MCF 10A (cell line): ENCODE results near the gene ABCG1. TPM values are rescaled to one million over a fixed set of nuclear protein-coding genes. Genes with fewer than 3 reads are reported as not detected.
A peak's percentile ranks its signal among the peaks of the same experiment; 100 is the strongest.

Source experiments
- BruUV-seq: library from RNA; stranded (reverse); fragments of 400-500 nt; replicated peaks from 2 replicates; lab custom pipeline; 2021; lab: Mats Ljungman, UMichigan
- CTCF ChIA-PET: fragments of 300-600 bp; sonication (Branson Sonifier 250); formaldehyde crosslinking; extraction: SDS; loops from one replicate; lab custom pipeline; 2021; ENCODE audit warnings: antibody characterized with exemption, inconsistent platforms; lab: Yijun Ruan, JAX
- POLR2A ChIA-PET: fragments of 300-600, 350-650 bp; sonication (Branson Sonifier 250); formaldehyde crosslinking; extraction: SDS; loops from one replicate; lab custom pipeline; 2020; ENCODE audit warnings: antibody characterized with exemption, inconsistent platforms; lab: Yijun Ruan, JAX
- DNase-seq: peaks from one replicate; pipeline ENCODE4 v3.0.0-alpha.2; 2018; ENCODE audit not compliant: unreplicated experiment
- H3K27ac Mint-ChIP-seq: one replicate; pipeline ENCODE4 v1.8.0; 2022; ENCODE audit warnings: mild to moderate bottlenecking, low read depth, mixed read lengths; ENCODE audit not compliant: unreplicated experiment
- H3K27me3 Mint-ChIP-seq: one replicate; pipeline ENCODE4 v1.8.0; 2022; ENCODE audit warnings: mixed read lengths; ENCODE audit not compliant: insufficient read depth, unreplicated experiment
- H3K36me3 Mint-ChIP-seq: one replicate; pipeline ENCODE4 v1.8.0; 2022; ENCODE audit warnings: mild to moderate bottlenecking, moderate library complexity, mixed read lengths; ENCODE audit not compliant: insufficient read depth, unreplicated experiment
- H3K4me1 Mint-ChIP-seq: one replicate; pipeline ENCODE4 v1.8.0; 2022; ENCODE audit warnings: mixed read lengths; ENCODE audit not compliant: insufficient read depth, unreplicated experiment
- H3K4me3 Mint-ChIP-seq: one replicate; pipeline ENCODE4 v1.8.0; 2022; ENCODE audit warnings: mild to moderate bottlenecking, moderate library complexity, mixed read lengths; ENCODE audit not compliant: unreplicated experiment
- H3K9me3 Mint-ChIP-seq: one replicate; pipeline ENCODE4 v1.8.0; 2022; ENCODE audit warnings: mixed read lengths; ENCODE audit not compliant: unreplicated experiment
- CTCF ChIP-seq: fragments of 200-600 bp; IDR thresholded peaks from one replicate; pipeline ENCODE4 v1.8.0; 2022; ENCODE audit warnings: antibody characterized with exemption, mild to moderate bottlenecking; ENCODE audit not compliant: unreplicated experiment
- intact Hi-C: fragments of 100-400 bp; cut with micrococcal nuclease; formaldehyde crosslinking; loops from 2 replicates; pipeline ENCODE4 v1.14.1; 2022
- total RNA-seq: library from RNA; stranded (reverse); gene quantifications from 2 replicates; pipeline ENCODE4 v1.2.3, GENCODE V29; 2022

The ABCG1 gene
- total RNA-seq, 1 experiment from 2014 or later: 25.5 TPM

- BruUV-seq: no TSS peak
- intact Hi-C loops: no loop called here
- POLR2A ChIA-PET: interaction anchor here (0.7 to 1.7 kb wide), 2 partner anchors 13 to 48 kb away, joined by 3 to 7 read pairs; no protein-coding TSS in a partner anchor
- CTCF ChIA-PET: interaction anchor here (1.8 kb wide), 1 partner anchor 15 kb away, joined by 6 read pairs; no protein-coding TSS in a partner anchor
- no peaks in the 10 kb centered on the region for H3K27me3 Mint-ChIP-seq
- H3K4me3 Mint-ChIP-seq: no peak overlapping the region
- no peaks in the 10 kb centered on the region for H3K9me3 Mint-ChIP-seq
- peaks cover 3% of the 10 kb centered on the region for H3K4me1 Mint-ChIP-seq
- DNase-seq: no peak
- TF ChIP-seq CTCF: no peak
- H3K36me3 Mint-ChIP-seq: no peaks in the 10 kb centered on the region
- H3K27ac Mint-ChIP-seq: peak overlapping the region; percentile 30
Observed at GRCh38 chr21:42186591-42186990, 32.3 kb upstream of the ABCG1 start.

- Mint-ChIP-seq H3K9me3 (no peaks in the 10 kb centered on the region), H3K27ac (no peak overlapping the region), H3K4me3 (no peak overlapping the region), H3K36me3 (no peaks in the 10 kb centered on the region), H3K27me3 (no peaks in the 10 kb centered on the region), H3K4me1 (peaks cover 18% of the 10 kb centered on the region)
- ChIA-PET CTCF (interaction anchor here (1.8 kb wide), 1 partner anchor 17 kb away, joined by 6 read pairs; no protein-coding TSS in a partner anchor), POLR2A (interaction anchor here (1.3 kb wide), 1 partner anchor 14 kb away, joined by 3 read pairs; no protein-coding TSS in a partner anchor)
- BruUV-seq: no TSS peak
- DNase-seq: no peak
- TF ChIP-seq CTCF: no peak
- intact Hi-C loops: no loop called here
Observed at GRCh38 chr21:42187976-42188653, 30.8 kb upstream of the ABCG1 start.

- peaks cover 23% of the 10 kb centered on the region for H3K4me1 Mint-ChIP-seq
- H3K27ac Mint-ChIP-seq: no peak overlapping the region
- no peak for DNase-seq
- BruUV-seq: no TSS peak
- intact Hi-C loops: no loop called here
- no peak overlapping the region for H3K4me3 Mint-ChIP-seq
- H3K27me3 Mint-ChIP-seq: no peaks in the 10 kb centered on the region
- CTCF ChIA-PET: no interaction called here
- H3K36me3 Mint-ChIP-seq: no peaks in the 10 kb centered on the region
- POLR2A ChIA-PET: interaction anchor here (1.3 kb wide), 1 partner anchor 15 kb away, joined by 3 read pairs; no protein-coding TSS in a partner anchor
- no peak for TF ChIP-seq CTCF
- H3K9me3 Mint-ChIP-seq: no peaks in the 10 kb centered on the region
Observed at GRCh38 chr21:42188663-42189062, 30.3 kb upstream of the ABCG1 start.

- no peak for TF ChIP-seq CTCF
- H3K9me3 Mint-ChIP-seq: no peaks in the 10 kb centered on the region
- no peak overlapping the region for H3K27ac Mint-ChIP-seq
- DNase-seq: no peak
- no peaks in the 10 kb centered on the region for H3K36me3 Mint-ChIP-seq
- no TSS peak for BruUV-seq
- H3K27me3 Mint-ChIP-seq: no peaks in the 10 kb centered on the region
- H3K4me1 Mint-ChIP-seq: peaks cover 31% of the 10 kb centered on the region
- ChIA-PET CTCF (interaction anchor here (0.6 kb wide), 1 partner anchor 35 kb away, joined by 3 read pairs; no protein-coding TSS in a partner anchor), POLR2A (interaction anchor here (0.6 to 1.4 kb wide), 4 partner anchors 9 to 112 kb away, joined by 3 to 6 read pairs (median 3); no protein-coding TSS in a partner anchor)
- H3K4me3 Mint-ChIP-seq: no peak overlapping the region
- intact Hi-C loops: no loop called here
Observed at GRCh38 chr21:42189431-42189830, 29.5 kb upstream of the ABCG1 start.
